SK-N-SH treated with all-trans-retinoic acid at 6 μM for 48 hours (cell line): Measurements from ENCODE around the gene CMTM3.

Source experiments
- ATAC-seq: fragments of 200-7000 bp; cut with Tn5 transposase; 3 replicates; pipeline ENCODE4 v1.9.1; 2020; ENCODE audit warnings: mild to moderate bottlenecking, moderate library complexity
- ARNTL ChIP-seq: fragments of 450-650 bp; formaldehyde crosslinking; IDR thresholded peaks from 2 replicates; pipeline ENCODE4 v1.5.0; 2020; ENCODE audit warnings: low read depth, mild to moderate bottlenecking, moderate library complexity, borderline replicate concordance
- BACH2 ChIP-seq: fragments of 250-450 bp; sonication (Bioruptor Pico); IDR thresholded peaks from 2 replicates; pipeline ENCODE4 v1.9.0; 2021; ENCODE audit warnings: mild to moderate bottlenecking, borderline replicate concordance
- CSDC2 ChIP-seq: fragments of 250-450 bp; sonication (Bioruptor Pico); IDR thresholded peaks from 2 replicates; pipeline ENCODE4 v1.5.0; 2020; ENCODE audit warnings: mild to moderate bottlenecking, moderate library complexity
- ESRRG ChIP-seq: fragments of 250-450 bp; sonication (Bioruptor Pico); IDR thresholded peaks from 2 replicates; pipeline ENCODE4 v1.6.1; 2021; ENCODE audit warnings: mild to moderate bottlenecking
- OSR1 ChIP-seq: fragments of 250-450 bp; sonication (Bioruptor Pico); IDR thresholded peaks from 2 replicates; pipeline ENCODE4 v1.8.0; 2022; ENCODE audit warnings: moderate library complexity, mild to moderate bottlenecking, inconsistent platforms
- PATZ1 ChIP-seq: fragments of 250-450 bp; sonication (Bioruptor Pico); IDR thresholded peaks from 2 replicates; pipeline ENCODE4 v1.8.0; 2020; ENCODE audit warnings: mild to moderate bottlenecking, moderate library complexity, borderline replicate concordance
- PPARA ChIP-seq: fragments of 250-450 bp; sonication (Bioruptor Pico); IDR thresholded peaks from 2 replicates; pipeline ENCODE4 v1.5.0; 2020; ENCODE audit warnings: mild to moderate bottlenecking, borderline replicate concordance
- RARB ChIP-seq: fragments of 250-450 bp; sonication (Bioruptor Pico); IDR thresholded peaks from 2 replicates; pipeline ENCODE4 v1.8.0; 2021; ENCODE audit warnings: mild to moderate bottlenecking, moderate library complexity
- SNAI2 ChIP-seq: fragments of 250-450 bp; sonication (Bioruptor Pico); IDR thresholded peaks from 2 replicates; pipeline ENCODE4 v1.5.0; 2020; ENCODE audit warnings: mild to moderate bottlenecking, moderate library complexity
- TCF4 ChIP-seq: fragments of 250-450 bp; sonication (Bioruptor Pico); IDR thresholded peaks from 2 replicates; pipeline ENCODE4 v1.8.0; 2021; ENCODE audit warnings: mild to moderate bottlenecking, moderate library complexity, borderline replicate concordance
- TOX ChIP-seq: fragments of 250-450 bp; sonication (Bioruptor Pico); IDR thresholded peaks from 2 replicates; pipeline ENCODE4 v1.8.0; 2021; ENCODE audit warnings: mild to moderate bottlenecking, moderate library complexity, borderline replicate concordance
- ZC3H10 ChIP-seq: fragments of 250-450 bp; sonication (Bioruptor Pico); IDR thresholded peaks from 2 replicates; pipeline ENCODE4 v1.5.1; 2021; ENCODE audit warnings: mild to moderate bottlenecking, moderate library complexity
- ZFP3 ChIP-seq: fragments of 250-450 bp; sonication (Bioruptor Pico); IDR thresholded peaks from 2 replicates; pipeline ENCODE4 v1.5.0; 2020; ENCODE audit warnings: mild to moderate bottlenecking, moderate library complexity
- ZFP30 ChIP-seq: fragments of 450-650 bp; formaldehyde crosslinking; IDR thresholded peaks from 2 replicates; pipeline ENCODE4 v1.5.0; 2022; ENCODE audit warnings: mild to moderate bottlenecking, moderate library complexity
- ZNF565 ChIP-seq: fragments of 450-650 bp; formaldehyde crosslinking; conservative IDR thresholded peaks from 2 replicates; pipeline ENCODE4 v1.5.0; 2020; ENCODE audit warnings: low read depth, mild to moderate bottlenecking, moderate library complexity
- ZNF70 ChIP-seq: fragments of 450-650 bp; formaldehyde crosslinking; IDR thresholded peaks from 2 replicates; pipeline ENCODE4 v1.5.0; 2020; ENCODE audit warnings: mild to moderate bottlenecking, moderate library complexity
- ZNF8 ChIP-seq: fragments of 450-650 bp; formaldehyde crosslinking; IDR thresholded peaks from 2 replicates; pipeline ENCODE4 v1.5.0; 2020; ENCODE audit warnings: mild to moderate bottlenecking, moderate library complexity
- TF ChIP-seq, protein P1 (sequence below): fragments of 250-450 bp; sonication (Bioruptor Pico); IDR thresholded peaks from 2 replicates; pipeline ENCODE4 v1.5.0; 2020; ENCODE audit warnings: mild to moderate bottlenecking, moderate library complexity
- TF ChIP-seq, protein P2 (sequence below): fragments of 250-450 bp; sonication (Bioruptor Pico); IDR thresholded peaks from 2 replicates; pipeline ENCODE4 v1.8.0; 2021; ENCODE audit warnings: low read depth, mild to moderate bottlenecking, moderate library complexity, borderline replicate concordance
- TF ChIP-seq, protein P3 (sequence below): fragments of 250-450 bp; sonication (Bioruptor Pico); IDR thresholded peaks from 2 replicates; pipeline ENCODE4 v1.5.1; 2020; ENCODE audit warnings: low read depth, mild to moderate bottlenecking, moderate library complexity

CMTM3 gene

DNA sequence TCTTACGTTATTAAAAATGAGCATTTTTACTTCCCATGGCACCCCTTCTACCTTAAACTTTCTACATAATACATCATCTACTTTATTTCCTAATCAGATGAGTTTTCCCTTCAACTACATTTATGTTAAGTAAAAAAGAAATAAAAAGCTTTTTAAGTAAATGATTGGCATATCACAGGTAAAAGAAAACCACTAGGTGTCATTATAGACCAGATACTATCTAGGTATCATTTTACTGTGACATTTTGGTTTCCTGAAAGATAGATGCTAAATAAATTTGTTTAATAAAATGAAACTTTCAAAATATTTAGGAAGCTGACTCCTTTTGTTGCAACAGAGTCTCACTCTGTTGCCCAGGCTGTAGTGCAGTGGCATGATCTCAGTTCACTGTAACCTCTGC is 42.1 kb upstream of the CMTM3 start:
- no peak for ATAC-seq
- TF ChIP-seq PATZ1 (CRISPR knock-in tag) (no peak), ZNF565 (no peak), PPARA (CRISPR knock-in tag) (no peak), ZFP3 (no peak), ZC3H10 (CRISPR knock-in tag) (no peak), OSR1 (CRISPR knock-in tag) (no peak), TCF4 (no peak), CSDC2 (CRISPR knock-in tag) (no peak), ARNTL (no peak), TOX (CRISPR knock-in tag) (no peak), RARB (CRISPR knock-in tag) (no peak), ESRRG (CRISPR knock-in tag) (no peak), ZNF70 (CRISPR knock-in tag) (no peak), SNAI2 (CRISPR knock-in tag) (no peak), BACH2 (CRISPR knock-in tag) (no peak), ZFP30 (CRISPR knock-in tag) (no peak)
- TF ChIP-seq, protein P1, sequence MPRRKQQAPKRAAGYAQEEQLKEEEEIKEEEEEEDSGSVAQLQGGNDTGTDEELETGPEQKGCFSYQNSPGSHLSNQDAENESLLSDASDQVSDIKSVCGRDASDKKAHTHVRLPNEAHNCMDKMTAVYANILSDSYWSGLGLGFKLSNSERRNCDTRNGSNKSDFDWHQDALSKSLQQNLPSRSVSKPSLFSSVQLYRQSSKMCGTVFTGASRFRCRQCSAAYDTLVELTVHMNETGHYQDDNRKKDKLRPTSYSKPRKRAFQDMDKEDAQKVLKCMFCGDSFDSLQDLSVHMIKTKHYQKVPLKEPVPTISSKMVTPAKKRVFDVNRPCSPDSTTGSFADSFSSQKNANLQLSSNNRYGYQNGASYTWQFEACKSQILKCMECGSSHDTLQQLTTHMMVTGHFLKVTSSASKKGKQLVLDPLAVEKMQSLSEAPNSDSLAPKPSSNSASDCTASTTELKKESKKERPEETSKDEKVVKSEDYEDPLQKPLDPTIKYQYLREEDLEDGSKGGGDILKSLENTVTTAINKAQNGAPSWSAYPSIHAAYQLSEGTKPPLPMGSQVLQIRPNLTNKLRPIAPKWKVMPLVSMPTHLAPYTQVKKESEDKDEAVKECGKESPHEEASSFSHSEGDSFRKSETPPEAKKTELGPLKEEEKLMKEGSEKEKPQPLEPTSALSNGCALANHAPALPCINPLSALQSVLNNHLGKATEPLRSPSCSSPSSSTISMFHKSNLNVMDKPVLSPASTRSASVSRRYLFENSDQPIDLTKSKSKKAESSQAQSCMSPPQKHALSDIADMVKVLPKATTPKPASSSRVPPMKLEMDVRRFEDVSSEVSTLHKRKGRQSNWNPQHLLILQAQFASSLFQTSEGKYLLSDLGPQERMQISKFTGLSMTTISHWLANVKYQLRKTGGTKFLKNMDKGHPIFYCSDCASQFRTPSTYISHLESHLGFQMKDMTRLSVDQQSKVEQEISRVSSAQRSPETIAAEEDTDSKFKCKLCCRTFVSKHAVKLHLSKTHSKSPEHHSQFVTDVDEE = no peak
- TF ChIP-seq, protein P2, sequence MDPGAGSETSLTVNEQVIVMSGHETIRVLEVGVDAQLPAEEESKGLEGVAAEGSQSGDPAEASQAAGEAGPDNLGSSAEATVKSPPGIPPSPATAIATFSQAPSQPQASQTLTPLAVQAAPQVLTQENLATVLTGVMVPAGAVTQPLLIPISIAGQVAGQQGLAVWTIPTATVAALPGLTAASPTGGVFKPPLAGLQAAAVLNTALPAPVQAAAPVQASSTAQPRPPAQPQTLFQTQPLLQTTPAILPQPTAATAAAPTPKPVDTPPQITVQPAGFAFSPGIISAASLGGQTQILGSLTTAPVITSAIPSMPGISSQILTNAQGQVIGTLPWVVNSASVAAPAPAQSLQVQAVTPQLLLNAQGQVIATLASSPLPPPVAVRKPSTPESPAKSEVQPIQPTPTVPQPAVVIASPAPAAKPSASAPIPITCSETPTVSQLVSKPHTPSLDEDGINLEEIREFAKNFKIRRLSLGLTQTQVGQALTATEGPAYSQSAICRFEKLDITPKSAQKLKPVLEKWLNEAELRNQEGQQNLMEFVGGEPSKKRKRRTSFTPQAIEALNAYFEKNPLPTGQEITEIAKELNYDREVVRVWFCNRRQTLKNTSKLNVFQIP = no peak
- TF ChIP-seq, protein P3, sequence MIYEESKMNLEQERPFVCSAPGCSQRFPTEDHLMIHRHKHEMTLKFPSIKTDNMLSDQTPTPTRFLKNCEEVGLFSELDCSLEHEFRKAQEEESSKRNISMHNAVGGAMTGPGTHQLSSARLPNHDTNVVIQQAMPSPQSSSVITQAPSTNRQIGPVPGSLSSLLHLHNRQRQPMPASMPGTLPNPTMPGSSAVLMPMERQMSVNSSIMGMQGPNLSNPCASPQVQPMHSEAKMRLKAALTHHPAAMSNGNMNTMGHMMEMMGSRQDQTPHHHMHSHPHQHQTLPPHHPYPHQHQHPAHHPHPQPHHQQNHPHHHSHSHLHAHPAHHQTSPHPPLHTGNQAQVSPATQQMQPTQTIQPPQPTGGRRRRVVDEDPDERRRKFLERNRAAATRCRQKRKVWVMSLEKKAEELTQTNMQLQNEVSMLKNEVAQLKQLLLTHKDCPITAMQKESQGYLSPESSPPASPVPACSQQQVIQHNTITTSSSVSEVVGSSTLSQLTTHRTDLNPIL (CRISPR knock-in tag) = no peak

DNA sequence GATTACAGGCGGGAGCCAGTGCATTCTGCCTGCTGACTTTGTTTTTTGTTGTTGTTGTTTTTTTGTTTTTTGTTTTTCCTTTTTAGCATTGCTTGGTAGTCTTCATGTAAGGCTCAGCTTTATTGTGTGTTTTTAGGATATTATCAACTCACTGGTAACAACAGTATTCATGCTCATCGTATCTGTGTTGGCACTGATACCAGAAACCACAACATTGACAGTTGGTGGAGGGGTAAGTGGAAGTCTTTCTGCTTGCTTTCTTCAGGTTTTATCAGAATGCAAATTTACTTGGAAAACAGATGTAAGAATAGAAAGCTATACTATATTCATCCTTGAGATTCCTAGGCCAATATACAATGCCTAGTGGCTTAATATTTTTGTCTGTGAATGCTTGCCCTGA is 41.5 kb upstream of the CMTM3 start:
- no peak; the same call in 2 of the 3 replicates for ATAC-seq
- TF ChIP-seq PATZ1 (CRISPR knock-in tag) (no peak), TOX (CRISPR knock-in tag) (no peak), ZNF70 (CRISPR knock-in tag) (no peak), OSR1 (CRISPR knock-in tag) (no peak), CSDC2 (CRISPR knock-in tag) (no peak), BACH2 (CRISPR knock-in tag) (no peak), PPARA (CRISPR knock-in tag) (no peak), ZNF8 (CRISPR knock-in tag) (no peak)
- TF ChIP-seq, protein P1 = no peak
- TF ChIP-seq, protein P3 (CRISPR knock-in tag) = no peak
